Measurements from ENCODE around the gene SPHKAP. TPM values are rescaled to one million over a fixed set of nuclear protein-coding genes. Genes with fewer than 3 reads are reported as not detected.

The SPHKAP gene
- total RNA-seq, 4 donors from 2014 or later: 0.20 to 1.6 (median 1.5) TPM; not detected in 1

DNA sequence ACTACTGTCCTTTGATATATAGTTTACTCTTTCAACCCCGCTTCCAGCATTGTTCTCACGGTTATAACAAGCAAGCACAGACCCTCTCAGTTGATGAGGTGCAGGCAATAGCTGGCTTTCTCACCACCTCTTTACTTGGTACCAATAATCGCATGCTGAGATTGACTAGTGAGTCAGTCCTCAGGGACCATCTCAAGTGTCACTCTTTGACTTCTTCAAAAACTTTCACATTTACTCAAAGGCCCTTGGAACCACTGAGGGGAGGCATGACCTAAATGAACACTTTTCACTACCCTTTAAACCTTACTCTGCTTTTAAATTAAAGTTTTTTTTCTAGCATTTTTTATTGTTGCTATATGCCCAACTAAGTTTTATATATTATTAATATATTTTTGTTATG, 208.2 kb downstream of the SPHKAP start:
- no peak overlapping the region for H3K27ac ChIP-seq
- H3K36me3 ChIP-seq: no peaks in the 10 kb centered on the region
- no peak overlapping the region for H3K4me3 ChIP-seq (replicated peaks in 1 of 3)
- H3K27me3 ChIP-seq: no peaks in the 10 kb centered on the region
- TF ChIP-seq, protein P1, sequence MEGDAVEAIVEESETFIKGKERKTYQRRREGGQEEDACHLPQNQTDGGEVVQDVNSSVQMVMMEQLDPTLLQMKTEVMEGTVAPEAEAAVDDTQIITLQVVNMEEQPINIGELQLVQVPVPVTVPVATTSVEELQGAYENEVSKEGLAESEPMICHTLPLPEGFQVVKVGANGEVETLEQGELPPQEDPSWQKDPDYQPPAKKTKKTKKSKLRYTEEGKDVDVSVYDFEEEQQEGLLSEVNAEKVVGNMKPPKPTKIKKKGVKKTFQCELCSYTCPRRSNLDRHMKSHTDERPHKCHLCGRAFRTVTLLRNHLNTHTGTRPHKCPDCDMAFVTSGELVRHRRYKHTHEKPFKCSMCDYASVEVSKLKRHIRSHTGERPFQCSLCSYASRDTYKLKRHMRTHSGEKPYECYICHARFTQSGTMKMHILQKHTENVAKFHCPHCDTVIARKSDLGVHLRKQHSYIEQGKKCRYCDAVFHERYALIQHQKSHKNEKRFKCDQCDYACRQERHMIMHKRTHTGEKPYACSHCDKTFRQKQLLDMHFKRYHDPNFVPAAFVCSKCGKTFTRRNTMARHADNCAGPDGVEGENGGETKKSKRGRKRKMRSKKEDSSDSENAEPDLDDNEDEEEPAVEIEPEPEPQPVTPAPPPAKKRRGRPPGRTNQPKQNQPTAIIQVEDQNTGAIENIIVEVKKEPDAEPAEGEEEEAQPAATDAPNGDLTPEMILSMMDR (IDR thresholded peaks at IDR 0.05): no peak
- TF ChIP-seq POLR2A (IDR thresholded peaks at IDR 0.05): no peak
- 39 to 48% methylated on average over 3 of the region's 3 CpGs for WGBS, 2 donors
- intact Hi-C loops (cut with DNase I): no loop called here
- H3K4me1 ChIP-seq: no peaks in the 10 kb centered on the region
- no peak for DNase-seq
- no peaks in the 10 kb centered on the region for H3K9me3 ChIP-seq

DNA sequence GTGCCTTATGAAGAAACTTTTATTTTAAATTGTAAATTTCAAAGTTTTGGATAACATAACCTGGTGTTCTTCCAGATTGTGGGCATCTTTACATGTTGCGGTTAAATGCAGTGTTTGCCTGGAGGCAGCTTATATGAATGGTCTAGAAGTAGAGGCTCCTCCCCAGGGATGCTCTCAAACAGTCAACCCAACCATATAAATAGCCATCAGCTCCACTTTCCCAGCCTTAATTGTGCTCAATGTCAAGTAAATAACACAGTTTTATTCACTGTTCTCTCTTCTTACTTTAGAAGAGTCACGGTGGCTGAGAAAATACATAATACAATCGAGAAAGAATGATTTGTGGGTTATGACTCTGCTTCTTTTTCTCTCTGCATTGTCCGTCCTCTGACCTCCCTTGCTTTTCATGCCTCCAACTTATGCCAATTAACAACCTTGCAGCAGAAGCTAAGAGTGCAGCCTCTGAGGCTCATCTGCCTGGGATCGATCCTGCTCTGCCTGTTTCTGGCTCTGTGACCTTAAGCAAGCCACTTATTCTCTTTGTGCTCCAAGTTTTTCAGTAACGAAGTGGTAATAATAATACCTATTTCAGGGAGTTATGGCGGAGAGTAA, 209.8 kb downstream of the SPHKAP start:
- TF ChIP-seq POLR2A (IDR thresholded peaks at IDR 0.05): no peak
- TF ChIP-seq, protein P1 (IDR thresholded peaks at IDR 0.05): no peak
- intact Hi-C loops (cut with DNase I): no loop called here
- Histone ChIP-seq H3K36me3 (no peaks in the 10 kb centered on the region), H3K27me3 (no peaks in the 10 kb centered on the region), H3K4me3 (replicated peaks in 1 of 3) (no peak overlapping the region), H3K9me3 (no peaks in the 10 kb centered on the region), H3K4me1 (no peaks in the 10 kb centered on the region), H3K27ac (no peak overlapping the region)
- 82 to 86% methylated on average over 7 of the region's 7 CpGs for WGBS, 2 donors
- no peak for DNase-seq

DNA sequence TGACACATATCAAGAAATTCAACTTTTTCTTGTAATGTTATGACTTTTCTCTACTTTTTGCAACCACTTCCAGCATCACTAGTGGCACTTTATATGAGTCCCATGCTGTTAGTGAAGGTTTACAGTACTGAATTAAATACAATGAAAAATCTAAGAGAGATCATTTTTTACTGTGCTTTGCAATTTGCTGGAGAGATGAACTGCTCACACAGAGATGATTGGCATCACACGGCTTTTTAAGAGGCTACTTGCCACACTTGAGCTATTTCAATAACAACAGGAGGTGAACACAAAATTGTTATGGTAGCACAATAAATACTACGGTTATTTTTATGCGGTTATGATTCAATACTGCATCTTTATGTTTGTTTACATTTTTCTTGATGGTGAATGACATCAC, 221.2 kb downstream of the SPHKAP start:
- intact Hi-C loops (cut with DNase I): no loop called here
- H3K36me3 ChIP-seq: no peaks in the 10 kb centered on the region
- no peaks in the 10 kb centered on the region for H3K27me3 ChIP-seq
- H3K4me3 ChIP-seq (replicated peaks in 1 of 3): no peak overlapping the region
- H3K9me3 ChIP-seq: no peaks in the 10 kb centered on the region
- H3K4me1 ChIP-seq: no peaks in the 10 kb centered on the region
- no peak overlapping the region for H3K27ac ChIP-seq
- DNase-seq: no peak
- TF ChIP-seq POLR2A (IDR thresholded peaks at IDR 0.05): no peak
- TF ChIP-seq, protein P1 (IDR thresholded peaks at IDR 0.05): no peak
- WGBS, 2 donors: 69 to 70% methylated on average over 3 of the region's 3 CpGs

DNA sequence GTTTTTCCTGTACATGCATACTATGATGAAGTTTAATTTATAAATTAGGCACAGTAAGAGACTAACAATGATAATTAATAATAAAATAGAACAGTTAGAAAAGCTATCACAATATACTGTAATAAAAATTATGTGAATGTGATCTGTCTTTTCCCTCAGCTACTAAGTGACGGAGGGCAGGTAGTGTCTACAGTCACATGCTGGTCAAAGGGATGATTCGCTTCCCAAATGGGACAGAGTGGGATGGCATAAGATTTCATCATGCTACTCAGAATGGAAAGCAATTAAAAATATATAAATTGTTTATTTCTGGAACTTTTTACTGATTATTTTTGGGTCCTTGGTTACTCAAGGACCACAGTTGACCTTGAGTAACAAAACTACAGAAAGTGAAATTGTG, 238.5 kb downstream of the SPHKAP start:
- Histone ChIP-seq H3K4me1 (no peaks in the 10 kb centered on the region), H3K4me3 (replicated peaks in 1 of 3) (no peak overlapping the region), H3K27me3 (no peaks in the 10 kb centered on the region), H3K27ac (no peak overlapping the region), H3K36me3 (no peaks in the 10 kb centered on the region), H3K9me3 (no peaks in the 10 kb centered on the region)
- 96 to 97% methylated on average over 2 of the region's 2 CpGs for WGBS, 2 donors
- no peak for DNase-seq
- intact Hi-C loops (cut with DNase I): no loop called here
- TF ChIP-seq, protein P1 (IDR thresholded peaks at IDR 0.05): no peak
- TF ChIP-seq POLR2A (IDR thresholded peaks at IDR 0.05): no peak

DNA sequence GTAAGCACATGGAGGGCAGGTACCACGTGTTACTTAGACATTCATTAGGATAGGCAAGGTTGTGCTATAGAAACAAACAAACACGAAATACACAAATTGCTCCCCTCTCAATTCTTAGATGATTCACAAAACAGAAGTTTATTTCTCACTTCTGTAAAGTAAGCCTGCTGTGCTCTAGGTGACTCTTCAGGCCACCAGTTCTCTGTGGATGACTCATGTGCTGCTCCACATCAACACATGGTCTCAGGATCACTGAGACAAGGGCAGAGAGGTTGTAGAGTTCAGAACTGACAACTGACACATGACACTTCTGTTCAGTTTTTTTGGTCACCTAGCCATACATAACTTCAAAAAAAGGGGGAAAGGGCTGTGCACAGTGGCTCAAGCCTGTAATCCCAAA, 239.5 kb downstream of the SPHKAP start:
- Histone ChIP-seq H3K4me3 (replicated peaks in 1 of 3) (no peak overlapping the region), H3K36me3 (no peaks in the 10 kb centered on the region), H3K27ac (no peak overlapping the region), H3K9me3 (no peaks in the 10 kb centered on the region), H3K4me1 (no peaks in the 10 kb centered on the region), H3K27me3 (no peaks in the 10 kb centered on the region)
- TF ChIP-seq POLR2A (IDR thresholded peaks at IDR 0.05): no peak
- no peak for DNase-seq
- 81 to 84% methylated on average over 2 of the region's 2 CpGs for WGBS, 2 donors
- intact Hi-C loops (cut with DNase I): no loop called here

Data from thyroid gland (tissue), 4 donors.